HG02870 (cell line): Measurements from ENCODE around the gene FTO.

Experiments used
- ATAC-seq: cut with Tn5 transposase; IDR thresholded peaks from one replicate; pipeline ENCODE4 v1.9.1; 2021; ENCODE audit warnings: mild to moderate bottlenecking, moderate library complexity; ENCODE audit not compliant: unreplicated experiment

FTO gene

GRCh38 chr16:53745753-53746266 lies 41.9 kb downstream of the FTO start:
- peak; percentile 49 for ATAC-seq

- ATAC-seq, result no peak
These were observed 48.6 kb downstream of the FTO start for GRCh38 chr16:53752560-53752959.

DNA sequence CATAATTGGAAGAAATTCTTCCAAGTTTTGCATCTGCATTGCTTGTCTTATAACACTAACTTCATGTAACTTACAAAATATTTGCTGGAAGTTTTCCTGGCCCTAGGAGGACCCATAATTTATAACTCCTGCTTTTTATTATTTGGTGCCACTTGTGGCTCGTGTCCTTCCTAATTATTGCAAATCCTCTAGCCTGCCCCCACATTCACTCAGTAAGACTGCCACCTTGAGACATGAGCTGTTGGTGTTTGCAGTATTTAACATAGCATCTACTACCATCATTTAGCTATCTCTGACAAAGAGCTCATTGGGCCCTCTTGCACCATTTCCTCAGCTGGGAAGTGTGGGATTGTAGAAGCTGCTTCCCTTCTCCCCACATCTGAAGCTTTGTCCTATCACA lies 49.5 kb downstream of the FTO start:
- no peak for ATAC-seq

DNA sequence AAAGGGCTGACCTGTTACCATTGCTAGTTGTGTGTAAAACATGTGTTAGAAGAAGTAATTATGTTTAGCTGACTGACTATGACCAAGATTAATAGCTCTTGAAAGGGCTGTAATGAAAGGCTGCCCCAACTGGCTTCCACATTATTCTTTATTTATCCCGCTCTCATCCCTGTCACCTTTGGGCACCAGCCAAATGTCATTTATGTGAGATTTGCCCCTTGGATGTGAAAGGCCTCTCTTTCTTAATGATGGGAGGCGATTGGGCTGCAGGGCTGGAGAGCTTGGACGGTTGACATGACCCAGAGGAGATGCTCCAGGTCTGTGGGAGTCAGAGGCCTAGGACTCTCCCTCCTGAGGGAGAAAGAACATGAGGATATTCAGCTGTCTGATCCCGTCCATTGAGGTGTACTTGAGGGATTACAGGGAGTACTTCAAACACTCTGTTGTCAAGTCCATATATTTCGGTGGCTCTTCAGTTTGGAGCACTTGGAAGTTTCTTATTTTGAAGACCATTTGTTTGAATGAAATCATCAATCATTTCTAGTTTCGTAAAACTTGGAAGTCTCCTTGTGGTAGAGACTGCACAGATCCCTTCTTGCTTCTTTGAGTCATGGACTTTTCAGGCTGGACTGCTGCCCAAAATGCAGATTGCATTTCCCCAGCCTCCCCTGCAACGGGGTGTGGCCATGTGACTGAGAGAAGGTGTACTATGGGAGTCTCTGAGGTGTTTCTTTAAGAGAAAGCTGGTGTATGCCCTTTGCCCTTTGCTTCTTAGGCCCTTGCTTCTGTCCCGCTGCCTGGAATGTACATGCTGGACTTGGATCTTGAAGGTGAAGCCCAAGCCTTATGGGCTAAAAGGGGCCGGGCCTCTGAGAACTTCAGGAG lies 51.3 kb downstream of the FTO start:
- ATAC-seq, result no peak

GRCh38 chr16:53756275-53756996 lies 52.5 kb downstream of the FTO start:
- no peak for ATAC-seq

DNA sequence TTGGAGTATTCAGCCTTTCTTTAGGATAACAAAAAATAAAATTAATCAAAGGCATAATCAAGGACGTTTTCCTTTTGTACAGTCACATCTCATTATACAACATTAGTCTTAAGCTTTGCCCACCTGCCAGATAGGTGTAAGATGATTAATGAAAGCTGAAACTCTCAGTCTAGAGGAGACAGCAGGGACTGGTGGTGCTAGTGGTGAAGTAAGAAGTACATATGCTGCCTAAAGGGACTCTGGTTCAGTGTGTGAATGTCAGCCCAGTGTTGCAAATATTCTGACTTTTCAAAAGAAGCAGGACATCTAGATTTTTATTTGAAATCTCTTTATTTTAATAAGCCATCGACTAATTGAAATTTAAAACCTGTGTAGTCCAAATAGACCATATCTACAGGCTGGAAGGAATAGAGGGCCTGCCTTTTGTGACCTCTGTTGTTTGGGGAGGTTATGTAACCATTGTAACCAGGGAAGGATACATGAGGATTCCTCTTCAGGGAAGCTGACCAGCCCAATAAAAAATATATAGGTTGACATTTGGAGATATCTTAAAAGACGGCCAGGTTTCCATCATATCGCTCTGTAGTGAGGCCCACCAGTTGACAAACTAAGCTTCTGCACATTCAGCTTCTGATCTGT lies 54.1 kb downstream of the FTO start:
- no peak for ATAC-seq

- no peak for ATAC-seq
These were observed 58.2 kb downstream of the FTO start for GRCh38 chr16:53761962-53762703.

DNA sequence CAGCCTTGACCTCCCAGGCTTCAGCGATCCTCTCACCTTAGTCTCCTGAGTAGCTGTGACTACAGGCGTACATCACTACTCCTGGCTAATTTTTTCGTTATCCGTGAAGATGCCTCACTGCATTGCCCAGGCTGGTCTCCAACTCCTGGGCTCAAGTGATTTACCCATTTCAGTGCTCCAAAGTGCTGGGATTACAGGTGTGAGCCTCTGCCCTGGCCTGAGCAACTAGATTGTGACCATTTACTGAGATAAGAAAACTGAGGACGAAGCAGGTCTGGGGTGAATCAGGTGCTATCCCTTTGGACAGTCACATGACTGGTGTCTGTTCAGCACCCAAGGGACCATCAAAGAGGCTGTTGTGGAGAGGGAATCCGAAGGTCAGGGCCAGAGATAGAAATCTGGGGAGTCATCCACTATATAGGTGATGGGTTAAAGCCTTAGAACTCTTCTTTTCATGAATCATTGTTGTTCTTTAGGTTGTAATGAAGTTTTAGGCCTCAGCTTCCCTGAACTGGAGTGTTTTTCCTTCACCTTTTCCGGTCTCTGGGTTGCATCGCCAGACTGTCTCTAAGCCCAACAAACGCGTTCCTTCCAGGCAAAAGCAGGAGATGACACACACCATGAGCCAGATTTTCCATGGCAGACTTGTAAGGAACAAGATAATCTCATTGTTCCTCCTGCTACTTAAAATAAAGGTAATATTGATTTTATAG lies 62.5 kb downstream of the FTO start:
- no peak for ATAC-seq

DNA sequence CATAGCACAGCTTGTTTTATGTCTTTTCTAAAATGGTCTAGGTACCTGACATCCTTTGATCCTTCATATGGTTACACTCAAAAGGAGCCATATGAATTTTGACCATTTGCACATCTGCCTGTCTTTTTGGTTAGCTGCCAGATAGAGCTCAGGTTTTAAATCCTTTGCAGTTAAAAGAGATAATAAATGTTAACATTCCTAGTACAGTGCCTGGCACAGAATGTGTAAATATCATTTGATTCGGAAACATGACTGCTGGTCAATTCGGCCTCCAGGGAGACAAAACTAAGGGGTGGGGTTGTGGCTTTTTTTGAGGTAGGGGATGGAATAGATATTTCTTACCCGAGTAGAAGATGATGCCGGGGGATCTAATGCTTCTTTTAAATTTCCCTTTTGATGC lies 64.2 kb downstream of the FTO start:
- no peak for ATAC-seq

DNA sequence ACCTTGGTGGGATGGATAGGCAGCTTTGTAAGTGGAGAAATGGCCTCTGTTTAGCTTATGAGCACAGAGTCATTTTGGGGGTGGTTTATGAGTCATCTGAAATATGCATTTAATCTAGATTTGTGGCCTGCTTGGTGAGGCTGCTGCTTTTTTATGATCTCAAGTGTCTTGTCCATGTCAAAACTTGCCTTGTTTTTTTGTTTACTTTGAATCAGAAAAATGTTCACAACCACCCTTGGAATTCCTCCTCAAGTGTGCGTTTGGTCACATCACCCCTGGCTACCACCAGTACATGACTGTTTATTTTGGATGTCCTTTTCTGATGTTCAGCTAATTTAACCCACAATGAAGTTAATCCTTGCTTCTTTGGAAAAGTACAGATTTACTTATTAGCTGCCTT lies 64.6 kb downstream of the FTO start:
- ATAC-seq, result no peak

GRCh38 chr16:53769185-53769584 lies 65.2 kb downstream of the FTO start:
- no peak for ATAC-seq

GRCh38 chr16:53769787-53770186 lies 65.8 kb downstream of the FTO start:
- no peak for ATAC-seq

DNA sequence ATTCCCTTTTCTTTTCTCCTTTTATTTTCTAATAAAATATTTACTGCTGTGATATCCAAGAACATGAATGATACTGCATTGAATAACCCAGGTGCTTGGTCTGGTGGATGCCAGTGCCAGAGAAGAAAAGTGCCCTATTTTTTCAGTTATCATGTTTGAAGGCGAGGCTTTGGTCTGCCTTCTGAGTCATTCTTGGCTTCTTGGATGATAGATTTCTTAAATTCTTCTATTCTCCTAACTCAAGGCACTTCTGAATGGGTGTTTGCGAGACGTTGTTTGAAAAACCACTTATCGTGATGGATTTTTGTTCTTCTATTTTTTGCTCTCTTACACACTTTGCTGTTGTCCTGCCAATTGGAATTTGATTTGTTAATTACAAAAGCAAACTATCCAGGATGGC lies 66.7 kb downstream of the FTO start:
- no peak for ATAC-seq

GRCh38 chr16:53771655-53772497 lies 67.9 kb downstream of the FTO start:
- no peak for ATAC-seq

DNA sequence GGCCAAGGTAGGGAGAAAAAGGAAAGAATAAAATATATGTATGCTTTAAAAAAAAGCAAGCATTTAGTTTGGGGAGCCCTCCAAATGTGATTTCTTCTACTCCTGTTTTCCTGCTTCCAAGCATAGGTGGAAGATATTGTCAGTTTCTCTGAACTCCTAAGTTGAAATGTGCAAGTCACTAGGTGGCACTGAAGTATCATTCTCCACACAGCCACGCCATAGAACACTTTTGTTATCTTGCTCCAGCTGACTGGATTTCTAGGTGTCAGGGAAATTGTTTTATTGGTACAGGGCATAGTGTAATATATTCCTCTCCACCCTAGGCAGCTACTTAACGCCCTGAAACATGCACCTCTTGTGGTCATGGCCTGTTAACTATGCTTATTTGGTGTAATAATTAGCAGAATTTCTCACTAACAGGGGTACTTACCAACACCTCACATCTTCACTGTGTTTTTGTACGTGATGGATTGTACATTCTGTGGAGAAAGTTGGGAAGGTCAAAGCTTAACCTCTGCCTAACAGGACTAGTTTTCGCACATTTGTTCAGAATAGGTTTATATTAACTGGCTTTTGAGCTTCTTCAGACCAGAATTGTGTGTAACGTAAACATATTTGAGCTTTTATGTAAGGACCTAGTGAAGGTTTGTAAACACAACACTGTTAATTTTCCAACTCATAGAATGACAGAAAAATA lies 69.3 kb downstream of the FTO start:
- ATAC-seq, result no peak

DNA sequence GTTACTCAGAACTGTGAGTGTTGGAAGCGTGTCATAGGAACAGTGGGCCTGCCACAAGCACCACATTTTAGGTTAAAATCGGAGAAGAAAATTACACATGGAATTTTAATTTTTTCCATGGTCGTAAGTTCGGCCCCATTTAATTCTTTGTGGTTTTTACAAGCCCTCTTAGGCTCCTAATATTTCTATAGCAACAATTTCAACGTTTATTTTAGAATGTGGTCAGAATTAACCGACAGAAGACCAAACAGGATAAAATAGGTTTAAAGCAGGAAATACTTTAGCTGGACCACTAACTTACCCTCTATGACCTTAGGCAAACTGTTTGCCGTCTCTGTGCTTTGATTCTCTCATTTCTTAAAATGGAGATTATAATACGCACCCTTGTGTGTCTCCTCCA lies 69.9 kb downstream of the FTO start:
- no peak for ATAC-seq

GRCh38 chr16:53775106-53775820 lies 71.3 kb downstream of the FTO start:
- ATAC-seq, result no peak

- ATAC-seq, result no peak
These were observed 72.0 kb downstream of the FTO start for GRCh38 chr16:53775821-53776431.
